Adrenal gland (tissue), 5 donors: ENCODE data around the gene RAB11B.

Source experiments
- CTCF ChIP-seq, 6 experiments: fragments of 450-650 bp in 4 of 6; fragments of 200-600 bp in 2 of 6; sonication (generic) in 1 of 6; IDR thresholded peaks; 1 replicate in 5 of 6; 2 replicates in 1 of 6; pipeline versions ENCODE4 v1.5.1 to v1.8.0; 2016 to 2021; ENCODE audit warnings: antibody characterized with exemption in 6 of 6, mild to moderate bottlenecking in 2 of 6, moderate library complexity in 1 of 6
- POLR2A ChIP-seq, 2 donors: fragments of 450-650 bp; IDR thresholded peaks; one replicate each; pipeline ENCODE4 v1.6.1; 2017; ENCODE audit warnings: antibody characterized with exemption in 2 of 2, mild to moderate bottlenecking in 2 of 2, moderate library complexity in 1 of 2
- donor health status: DM: no; HTN: no; CAD: no.

- TF ChIP-seq POLR2A (IDR thresholded peaks at IDR 0.05) = no peak
- no peak for TF ChIP-seq CTCF (IDR thresholded peaks at IDR 0.05)
Measured at GRCh38 chr19:8357007-8357521, 33.1 kb upstream of the RAB11B start.
